GM21737 (cell line): ENCODE results near the gene PRPF6.

Source experiments
- ATAC-seq: cut with Tn5 transposase; IDR thresholded peaks from one replicate; pipeline ENCODE4 v1.9.1; 2021; ENCODE audit warnings: mild to moderate bottlenecking, moderate library complexity; ENCODE audit not compliant: unreplicated experiment

Gene PRPF6

GRCh38 chr20:64032706-64033624 lies 52.0 kb downstream of the PRPF6 start:
- ATAC-seq, result no peak

- no peak for ATAC-seq
Observed at GRCh38 chr20:64033981-64034493, 53.1 kb downstream of the PRPF6 start.

- no peak for ATAC-seq
Observed at GRCh38 chr20:64035066-64035932, 54.4 kb downstream of the PRPF6 start.

GRCh38 chr20:64035933-64036345 lies 55.0 kb downstream of the PRPF6 start, which contains the start of gene C20orf204:
C20orf204 (plus strand) TSS chr20:64036182; CDS start chr20:64036324, 142 bp downstream.
- ATAC-seq, result no peak

GRCh38 chr20:64036346-64037198 lies 55.6 kb downstream of the PRPF6 start:
- no peak for ATAC-seq

- no peak for ATAC-seq
Observed at GRCh38 chr20:64037199-64037497, 56.2 kb downstream of the PRPF6 start.

- no peak for ATAC-seq
Observed at GRCh38 chr20:64037498-64038213, 56.7 kb downstream of the PRPF6 start.

GRCh38 chr20:64038224-64038564 lies 57.3 kb downstream of the PRPF6 start:
- ATAC-seq, result peak; percentile 31

GRCh38 chr20:64038565-64039292 lies 57.8 kb downstream of the PRPF6 start:
- peak; percentile 53 for ATAC-seq

GRCh38 chr20:64039293-64040160 lies 58.6 kb downstream of the PRPF6 start:
- ATAC-seq, result no peak

GRCh38 chr20:64040231-64041039 lies 59.5 kb downstream of the PRPF6 start:
- no peak for ATAC-seq

- no peak for ATAC-seq
Observed at GRCh38 chr20:64041040-64041780, 60.3 kb downstream of the PRPF6 start.

GRCh38 chr20:64041781-64042053 lies 60.8 kb downstream of the PRPF6 start:
- ATAC-seq, result no peak

- no peak for ATAC-seq
Observed at GRCh38 chr20:64042054-64042781, 61.3 kb downstream of the PRPF6 start.

GRCh38 chr20:64043768-64044167 lies 62.8 kb downstream of the PRPF6 start:
- no peak for ATAC-seq

GRCh38 chr20:64044484-64045247 lies 63.7 kb downstream of the PRPF6 start:
- no peak for ATAC-seq
